WERI-Rb-1 (cell line): Measurements from ENCODE around the gene LRFN2.

Experiments
- DNase-seq: peaks from one replicate; pipeline ENCODE4 v3.0.0-alpha.2; 2020
- H3K27ac ChIP-seq: fragments of 250-450 bp; sonication (Bioruptor Pico); 2 replicates; pipeline ENCODE4 v1.5.1; 2020; ENCODE audit warnings: mild to moderate bottlenecking, moderate library complexity
- H3K27me3 ChIP-seq: fragments of 250-450 bp; sonication (Bioruptor Pico); 2 replicates; pipeline ENCODE4 v1.5.1; 2021; ENCODE audit warnings: mild to moderate bottlenecking, low read depth, moderate library complexity; ENCODE audit not compliant: insufficient read depth, severe bottlenecking
- H3K36me3 ChIP-seq: fragments of 250-450 bp; sonication (Bioruptor Pico); 2 replicates; pipeline ENCODE4 v1.5.1; 2020; ENCODE audit warnings: mild to moderate bottlenecking, moderate library complexity
- H3K4me3 ChIP-seq: 2 replicates; pipeline ENCODE4 v1.5.1; 2011; ENCODE audit warnings: low read depth, mild to moderate bottlenecking, control low read depth, low read length
- H3K9me3 ChIP-seq: fragments of 250-450 bp; sonication (Bioruptor Pico); 2 replicates; pipeline ENCODE4 v1.5.1; 2021; ENCODE audit warnings: mild to moderate bottlenecking, moderate library complexity; ENCODE audit not compliant: severe bottlenecking
- TF ChIP-seq, protein P1 (sequence below): IDR thresholded peaks from 2 replicates; pipeline ENCODE4 v1.5.1; 2011; ENCODE audit warnings: low read depth, mild to moderate bottlenecking, control low read depth, inconsistent platforms, low read length

Gene LRFN2

DNA sequence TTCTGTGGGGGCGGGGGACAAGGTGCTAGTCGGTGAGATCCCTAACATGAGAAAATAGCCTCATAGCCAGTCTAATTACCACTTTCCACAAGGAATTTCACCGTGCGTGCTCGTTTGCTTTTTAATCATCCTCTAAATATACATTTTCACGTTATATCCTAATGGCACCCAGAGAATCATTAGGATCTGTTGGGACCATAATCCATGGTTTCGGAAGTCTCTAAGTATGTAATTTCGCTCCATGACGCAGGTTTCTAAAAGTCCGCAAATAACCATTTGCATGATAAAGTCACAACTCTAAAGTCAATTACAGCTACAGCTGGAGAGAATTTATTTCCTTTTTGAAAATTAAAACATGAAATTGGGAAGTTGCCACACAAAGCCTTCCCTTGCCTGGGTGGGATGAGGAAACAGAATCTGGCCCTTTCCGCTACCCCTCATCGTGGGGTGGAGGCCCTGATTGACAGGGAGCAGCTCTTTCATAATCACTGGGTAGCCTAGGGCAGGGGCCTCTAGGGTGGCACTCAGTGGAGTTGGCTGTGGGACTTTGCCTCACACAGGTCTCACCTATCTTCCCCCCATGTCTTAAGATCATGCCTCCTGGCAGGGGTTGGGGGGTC lies 81.9 kb downstream of the LRFN2 start:
- no peak overlapping the region for H3K4me3 ChIP-seq

DNA sequence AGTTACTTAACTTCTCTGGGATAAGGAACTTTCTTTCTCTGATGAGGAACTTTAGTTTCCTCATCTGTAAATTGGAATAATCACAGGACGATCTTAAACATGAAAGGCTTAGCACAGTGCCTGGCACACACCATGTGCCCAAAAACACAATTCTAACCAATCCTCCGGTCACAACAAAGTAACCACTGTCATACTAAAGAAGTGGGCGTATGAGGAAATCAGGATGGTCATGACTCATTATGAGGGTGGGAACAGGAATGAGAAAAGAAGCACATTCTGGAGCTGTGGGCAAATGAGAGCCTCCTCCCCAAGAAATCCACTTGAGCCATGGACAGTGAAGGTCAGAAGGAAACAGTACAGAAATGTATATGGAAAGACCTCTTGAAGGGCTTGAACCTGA lies 82.9 kb downstream of the LRFN2 start:
- TF ChIP-seq, protein P1, sequence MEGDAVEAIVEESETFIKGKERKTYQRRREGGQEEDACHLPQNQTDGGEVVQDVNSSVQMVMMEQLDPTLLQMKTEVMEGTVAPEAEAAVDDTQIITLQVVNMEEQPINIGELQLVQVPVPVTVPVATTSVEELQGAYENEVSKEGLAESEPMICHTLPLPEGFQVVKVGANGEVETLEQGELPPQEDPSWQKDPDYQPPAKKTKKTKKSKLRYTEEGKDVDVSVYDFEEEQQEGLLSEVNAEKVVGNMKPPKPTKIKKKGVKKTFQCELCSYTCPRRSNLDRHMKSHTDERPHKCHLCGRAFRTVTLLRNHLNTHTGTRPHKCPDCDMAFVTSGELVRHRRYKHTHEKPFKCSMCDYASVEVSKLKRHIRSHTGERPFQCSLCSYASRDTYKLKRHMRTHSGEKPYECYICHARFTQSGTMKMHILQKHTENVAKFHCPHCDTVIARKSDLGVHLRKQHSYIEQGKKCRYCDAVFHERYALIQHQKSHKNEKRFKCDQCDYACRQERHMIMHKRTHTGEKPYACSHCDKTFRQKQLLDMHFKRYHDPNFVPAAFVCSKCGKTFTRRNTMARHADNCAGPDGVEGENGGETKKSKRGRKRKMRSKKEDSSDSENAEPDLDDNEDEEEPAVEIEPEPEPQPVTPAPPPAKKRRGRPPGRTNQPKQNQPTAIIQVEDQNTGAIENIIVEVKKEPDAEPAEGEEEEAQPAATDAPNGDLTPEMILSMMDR = no peak
- Histone ChIP-seq H3K36me3 (no peaks in the 10 kb centered on the region), H3K4me3 (no peak overlapping the region), H3K9me3 (no peaks in the 10 kb centered on the region), H3K27ac (no peak overlapping the region), H3K27me3 (no peaks in the 10 kb centered on the region)
- no peak for DNase-seq

More for the DNA sequence above, 81.9 kb downstream of the LRFN2 start:
- DNase-seq = no peak
- TF ChIP-seq, protein P1 = no peak
- Histone ChIP-seq H3K27ac (no peak overlapping the region), H3K36me3 (no peaks in the 10 kb centered on the region), H3K27me3 (no peaks in the 10 kb centered on the region), H3K9me3 (no peaks in the 10 kb centered on the region)

DNA sequence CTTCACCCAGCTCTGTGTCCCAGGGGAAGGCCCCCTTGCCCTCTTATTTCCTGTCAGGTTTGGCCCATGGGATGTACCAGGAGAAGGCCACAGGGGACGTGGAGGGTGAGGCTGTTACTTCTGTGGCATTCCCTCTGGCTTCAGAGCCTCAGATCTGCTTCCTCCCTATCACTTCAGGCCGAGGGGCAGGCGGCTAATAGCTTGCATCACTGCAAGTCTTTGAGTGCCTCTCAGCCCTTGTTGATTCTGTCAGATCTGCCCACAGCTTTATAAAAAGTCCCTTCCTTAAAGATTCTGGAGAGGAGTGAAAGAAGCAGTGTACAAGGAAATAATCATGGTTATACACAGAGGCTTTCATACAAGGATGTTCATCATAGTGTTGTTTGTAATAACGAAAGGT lies 86.9 kb downstream of the LRFN2 start:
- TF ChIP-seq, protein P1 = no peak
- Histone ChIP-seq H3K27ac (no peak overlapping the region), H3K27me3 (no peaks in the 10 kb centered on the region)

DNA sequence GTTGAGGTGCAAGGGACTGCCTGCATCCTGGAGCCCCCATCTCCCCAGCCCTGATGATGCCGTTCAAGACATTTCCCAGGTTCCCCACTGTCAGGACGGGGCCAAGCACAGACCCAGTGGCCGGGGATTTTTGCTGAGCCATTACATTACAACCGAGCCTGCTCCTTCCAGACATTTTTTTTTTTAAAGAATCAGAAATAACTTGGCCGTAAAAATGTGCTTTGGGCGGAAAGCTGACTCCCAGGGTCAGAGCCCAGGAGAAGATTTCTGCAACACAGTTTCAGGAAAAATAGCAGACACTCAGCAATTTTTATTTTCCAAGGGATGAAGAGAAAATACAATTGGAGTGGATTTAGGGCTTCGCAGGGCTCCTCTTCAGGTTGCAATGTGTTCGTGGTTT lies 87.9 kb downstream of the LRFN2 start:
- no peaks in the 10 kb centered on the region for H3K27me3 ChIP-seq
- no peak overlapping the region for H3K27ac ChIP-seq

More for the DNA sequence above, 86.9 kb downstream of the LRFN2 start:
- no peak for DNase-seq
- Histone ChIP-seq H3K36me3 (no peaks in the 10 kb centered on the region), H3K4me3 (no peak overlapping the region), H3K9me3 (no peaks in the 10 kb centered on the region)

DNA sequence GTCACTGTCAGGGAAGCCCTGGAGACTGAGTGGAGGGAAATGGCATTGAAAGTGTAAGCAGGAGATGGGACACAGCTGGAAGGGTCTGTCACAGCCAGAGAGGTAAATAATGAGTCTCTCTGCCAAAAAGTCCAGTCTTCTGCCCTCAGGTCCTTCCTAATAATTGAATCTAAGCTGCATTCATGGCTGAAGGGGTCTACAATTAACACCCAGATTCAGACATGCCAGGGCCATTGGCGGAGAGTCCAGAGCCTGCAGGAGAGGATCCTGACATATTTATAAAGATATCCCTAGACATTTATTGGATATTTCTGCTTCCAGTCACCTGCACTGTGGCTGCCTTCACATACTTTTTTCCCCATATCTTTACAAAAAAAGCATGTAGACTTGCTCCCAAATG lies 89.0 kb downstream of the LRFN2 start:
- H3K9me3 ChIP-seq = no peaks in the 10 kb centered on the region
- H3K27ac ChIP-seq = no peak overlapping the region
- H3K27me3 ChIP-seq = no peaks in the 10 kb centered on the region
- no peak overlapping the region for H3K4me3 ChIP-seq
- TF ChIP-seq, protein P1 = no peak
- DNase-seq = no peak
- no peaks in the 10 kb centered on the region for H3K36me3 ChIP-seq

More for the DNA sequence above, 87.9 kb downstream of the LRFN2 start:
- H3K9me3 ChIP-seq = no peaks in the 10 kb centered on the region
- TF ChIP-seq, protein P1 = no peak
- DNase-seq = no peak
- no peak overlapping the region for H3K4me3 ChIP-seq
- H3K36me3 ChIP-seq = no peaks in the 10 kb centered on the region

DNA sequence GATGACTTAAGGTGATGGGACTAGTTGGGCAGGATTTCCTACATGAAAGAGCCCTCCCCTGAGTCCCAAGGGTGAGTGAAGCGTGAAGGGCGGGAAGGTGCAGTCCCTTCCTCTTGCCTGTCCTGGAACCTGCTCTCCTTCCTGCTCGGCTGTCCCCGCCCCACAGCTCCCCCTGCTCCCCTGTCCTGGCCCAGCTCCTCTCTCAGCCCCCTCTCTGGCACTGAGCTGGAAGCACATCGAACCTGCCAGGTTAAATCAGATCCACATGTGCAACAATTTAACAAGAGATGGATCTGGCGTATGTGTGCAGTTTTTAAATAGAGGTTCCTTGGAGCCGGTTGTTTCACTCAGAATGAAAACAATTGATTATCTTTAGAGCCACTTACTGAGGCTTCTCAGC lies 95.0 kb downstream of the LRFN2 start:
- peak; percentile 45 for DNase-seq
- Histone ChIP-seq H3K36me3 (peaks cover 3% of the 10 kb centered on the region; the same call in 1 of the 2 replicates), H3K27me3 (no peaks in the 10 kb centered on the region), H3K9me3 (no peaks in the 10 kb centered on the region), H3K27ac (no peak overlapping the region), H3K4me3 (no peak overlapping the region)
- TF ChIP-seq, protein P1 = no peak
